Heart right ventricle (tissue), 16 donors: ENCODE measurements around the gene SF3A2. TPM values are rescaled to one million over a fixed set of nuclear protein-coding genes. Genes with fewer than 3 reads are reported as not detected.
"Not testable (repeated sequence)": the region's sequence is repeated elsewhere in the genome, so short reads cannot be mapped to it uniquely, and the experiment has no call there.

ENCODE experiments used
- ATAC-seq, 8 donors: fragments of 200-7000 bp; cut with Tn5 transposase; one replicate each; pipeline ENCODE4 v1.9.1; 2020; ENCODE audit warnings: mild to moderate bottlenecking in 8 of 8, moderate library complexity in 8 of 8, moderate number of reproducible peaks in 1 of 8
- DNase-seq, 2 donors: peaks; one replicate each; pipeline ENCODE4 v3.0.0-alpha.2; 2020
- H3K27ac ChIP-seq, 10 donors: fragments of 200-600 bp; sonication (generic) in 2 of 10; one replicate each; pipeline versions ENCODE4 v1.5.0 to v1.8.0; 2020 to 2022; ENCODE audit warnings: mild to moderate bottlenecking in 3 of 10
- H3K27me3 ChIP-seq, 7 donors: fragments of 200-600 bp; one replicate each; pipeline ENCODE4 v1.8.0; 2021 to 2022; ENCODE audit warnings: mild to moderate bottlenecking in 2 of 7
- H3K36me3 ChIP-seq, 9 donors: fragments of 200-600 bp; sonication (generic) in 1 of 9; one replicate each; pipeline versions ENCODE4 v1.5.0 to v1.8.0; 2020 to 2022; ENCODE audit warnings: mild to moderate bottlenecking in 2 of 9
- H3K4me1 ChIP-seq, 9 donors: fragments of 200-600 bp; sonication (generic) in 1 of 9; one replicate each; pipeline versions ENCODE4 v1.5.0 to v1.8.0; 2020 to 2022; ENCODE audit warnings: mild to moderate bottlenecking in 4 of 9
- H3K4me3 ChIP-seq, 10 donors: fragments of 200-600 bp; sonication (generic) in 2 of 10; one replicate each; pipeline versions ENCODE4 v1.5.0 to v1.8.0; 2020 to 2022; ENCODE audit warnings: mild to moderate bottlenecking in 7 of 10, moderate library complexity in 2 of 10
- H3K9me3 ChIP-seq, 11 donors: fragments of 200-600 bp in 10 of 11; sonication (generic) in 2 of 11; one replicate each; pipeline versions ENCODE4 v1.5.0 to v1.8.0; 2013 to 2022; ENCODE audit warnings: mild to moderate bottlenecking in 2 of 11, control low read depth in 1 of 11, moderate library complexity in 1 of 11
- CTCF ChIP-seq, 9 donors: fragments of 200-600 bp; sonication (generic) in 2 of 9; IDR thresholded peaks; one replicate each; pipeline versions ENCODE4 v1.5.0 to v1.8.0; 2021 to 2022; ENCODE audit warnings: antibody characterized with exemption in 9 of 9, mild to moderate bottlenecking in 5 of 9, moderate library complexity in 1 of 9
- WGBS, 2 donors: extraction: QIAGEN DNeasy Blood & Tissue Kit; methylation state at CpG; one replicate each; pipeline ENCODE4 v1.1.7; 2013; ENCODE audit warnings: inconsistent platforms in 1 of 2; 5-methylcytosine and 5-hydroxymethylcytosine counted together
- intact Hi-C, 10 donors: fragments of 100-400 bp; cut with DNase I; formaldehyde crosslinking; loops; one replicate each; pipeline versions ENCODE4 v1.11.1 to v1.14.2; 2022
- polyA plus RNA-seq, 2 donors: library from polyadenylated mRNA; stranded (reverse); fragments of 200-250 nt; gene quantifications; one replicate each; pipeline ENCODE4 v1.2.3, GENCODE V29; 2013
- total RNA-seq, 10 donors: library from RNA; stranded (reverse); fragmentation: NEBNext Ultra II Directional in 3 of 10; extraction: Animal tissue kit (Norgen Biotek cat#: 25700) in 3 of 10; gene quantifications; one replicate each; pipeline versions ENCODE4 v1.2.1 to v1.2.4, GENCODE V29; 2021 to 2023
- donor health status: Arrhythmogenic right ventricular cardiomyopathy.
- donor health status: ischemic (EF 13 %, LVEDD 7.1; RV severe dilation, severe dysfunction).
- donor health status: healthy with polysubstance abuse.
- donor health status: DM: no; HTN: yes; CAD: no.
- donor health status: DM: no; HTN: no; CAD: no.
- donor health status: ischemic (EF 25% LVEDD 6.9; RV normal size, moderate dysfunction).
- donor health status: ischemic (EF 25% LVEDD 5.7; RV mildly dilated, moderate dysfunction).
- donor health status: healthy.
- donor health status: DM: yes; HTN: yes; CAD: no.
- donor health status: Ischemic cardiomyopathy.
- donor health status: ischemic (EF 35%, LVEDD 5.7; RV mildly dilated, moderate dysfunction).
- donor health status: nonischemic (EF 11% LVEDD 7.7; RV severe dilation, severe dysfunction).
- donor health status: DM: yes; HTN: yes; CAD: no.
- donor health status: PGD.
- donor health status: ischemic (EF 29% LVEDD 5.4; RV normal size, mild dysfunction).
- donor health status: nonischemic (EF 23%, LVEDD 6.1; RV moderate dilation, normal function).

The SF3A2 gene
- total and polyA plus RNA-seq, 12 donors, result 24.6 to 47.3 (median 30.4) TPM

GRCh38 chr19:2277138-2277537 is 40.5 kb downstream of the SF3A2 start:
- Histone ChIP-seq H3K27ac (no peak overlapping the region), H3K4me3 (no peak overlapping the region), H3K36me3 (peaks cover 0 to 45% (median 9%) of the 10 kb centered on the region in 9 donors), H3K9me3 (no peaks in the 10 kb centered on the region), H3K27me3 (peaks cover 0 to 3% (median 0%) of the 10 kb centered on the region in 7 donors), H3K4me1 (peaks cover 17 to 49% (median 43%) of the 10 kb centered on the region in 9 donors)
- TF ChIP-seq CTCF (IDR thresholded peaks at IDR 0.05), result no peak
- no peak for DNase-seq
- ATAC-seq, result no peak
- intact Hi-C loops, result loop anchor here in 6 of 10 donors (5.0 to 10.0 kb wide), 5 partner anchors 40 to 122 kb away; partner anchors contain the start of genes AP3D1 (in 2 of the 6) and DOT1L (in 1 of the 6)
- 83 to 84% methylated on average over 9 of the region's 9 CpGs for WGBS, 2 donors

GRCh38 chr19:2278459-2279158 is 42.0 kb downstream of the SF3A2 start:
- intact Hi-C loops, result loop anchor here in 6 of 10 donors (5.0 to 10.0 kb wide), 5 partner anchors 39 to 124 kb away; partner anchors contain the start of genes AP3D1 (in 2 of the 6) and DOT1L (in 1 of the 6)
- Histone ChIP-seq H3K27me3 (peaks cover 0 to 14% (median 0%) of the 10 kb centered on the region in 7 donors), H3K4me3 (no peak overlapping the region), H3K27ac (no peak overlapping the region), H3K4me1 (peaks cover 6 to 43% (median 34%) of the 10 kb centered on the region in 9 donors), H3K9me3 (no peaks in the 10 kb centered on the region), H3K36me3 (peaks cover 0 to 30% (median 0%) of the 10 kb centered on the region in 9 donors)
- 90% methylated on average over 33 of the region's 33 CpGs for WGBS, 2 donors
- ATAC-seq (no peak), DNase-seq (no peak)
- no peak for TF ChIP-seq CTCF (IDR thresholded peaks at IDR 0.05)

GRCh38 chr19:2280633-2281264 is 44.1 kb downstream of the SF3A2 start:
- intact Hi-C loops, result loop anchor here in 2 of 10 donors (10.0 kb wide), 2 partner anchors 104 to 114 kb away; no protein-coding TSS in a partner anchor
- Histone ChIP-seq H3K9me3 (no peaks in the 10 kb centered on the region), H3K27me3 (peaks cover 0 to 14% (median 0%) of the 10 kb centered on the region in 7 donors), H3K4me1 (peaks cover 2 to 24% (median 20%) of the 10 kb centered on the region in 9 donors), H3K27ac (no peak overlapping the region), H3K36me3 (peaks cover 0 to 21% (median 0%) of the 10 kb centered on the region in 9 donors), H3K4me3 (no peak overlapping the region)
- DNase-seq (no peak), ATAC-seq (no peak)
- TF ChIP-seq CTCF (IDR thresholded peaks at IDR 0.05), result no peak
- WGBS, 2 donors, result 76% methylated on average over 26 of the region's 26 CpGs

GRCh38 chr19:2281265-2282061 is 44.8 kb downstream of the SF3A2 start:
- not testable (repeated sequence) for DNase-seq, H3K9me3 ChIP-seq
- Histone ChIP-seq H3K27me3 (peaks cover 0 to 21% (median 0%) of the 10 kb centered on the region in 7 donors), H3K4me3 (peak overlapping the region; percentile 1 to 53 (median 48)), H3K27ac (peak overlapping the region in 8 of 10 donors; percentile 11 to 87 (median 55)), H3K4me1 (peaks cover 2 to 18% (median 14%) of the 10 kb centered on the region in 9 donors), H3K36me3 (peaks cover 0 to 15% (median 0%) of the 10 kb centered on the region in 9 donors)
- intact Hi-C loops, result loop anchor here in 2 of 10 donors (10.0 kb wide), 2 partner anchors 103 to 113 kb away; no protein-coding TSS in a partner anchor
- ATAC-seq, result peak in 4 of 8 donors; percentile 5 to 49 (median 34)
- 14 to 16% methylated on average over 12 to 16 of the region's 16 CpGs for WGBS, 2 donors
